GM23338 (cell line): ENCODE measurements around the gene PDE6A. TPM values are rescaled to one million over a fixed set of nuclear protein-coding genes. Genes with fewer than 3 reads are reported as not detected.

Experiments
- ATAC-seq: fragments of 200-7000 bp; cut with Tn5 transposase; 3 replicates; pipeline ENCODE4 v1.9.1; 2020
- DNase-seq: peaks from one replicate; pipeline ENCODE4 v3.0.0-alpha.2; 2015; ENCODE audit warnings: low spot score
- H2AFZ ChIP-seq: fragments of 200-600 bp; sonication (generic); 2 replicates; pipeline ENCODE4 v1.8.0; 2016; ENCODE audit warnings: antibody characterized with exemption, mild to moderate bottlenecking, moderate library complexity
- H3F3A ChIP-seq: fragments of 200-600 bp; sonication (generic); replicated peaks from 2 replicates; pipeline ENCODE4 v1.8.0; 2017; ENCODE audit warnings: antibody characterized with exemption, mixed run types, low read depth
- H3K27ac ChIP-seq: fragments of 200-600 bp; sonication (generic); 2 replicates; pipeline ENCODE4 v1.6.1; 2016; ENCODE audit warnings: low read depth
- H3K27me3 ChIP-seq: fragments of 200-600 bp; sonication (generic); 2 replicates; pipeline ENCODE4 v1.8.0; 2016; ENCODE audit warnings: mild to moderate bottlenecking, mixed run types, moderate library complexity; ENCODE audit not compliant: insufficient read depth
- H3K36me3 ChIP-seq: fragments of 200-600 bp; sonication (generic); 2 replicates; pipeline ENCODE4 v1.8.0; 2016; ENCODE audit warnings: mild to moderate bottlenecking; ENCODE audit not compliant: insufficient read depth
- H3K4me1 ChIP-seq: fragments of 200-600 bp; sonication (generic); 2 replicates; pipeline ENCODE4 v1.8.0; 2016; ENCODE audit warnings: mild to moderate bottlenecking, moderate library complexity; ENCODE audit not compliant: insufficient read depth
- H3K4me2 ChIP-seq: fragments of 200-600 bp; sonication (generic); 2 replicates; pipeline ENCODE4 v1.7.1; 2017; ENCODE audit warnings: mixed run types
- H3K4me3 ChIP-seq: fragments of 200-600 bp; sonication (generic); 2 replicates; pipeline ENCODE4 v1.6.1; 2016; ENCODE audit warnings: mixed run types
- H3K79me2 ChIP-seq: fragments of 200-600 bp; sonication (generic); replicated peaks from 2 replicates; pipeline ENCODE4 v1.8.0; 2017; ENCODE audit warnings: mild to moderate bottlenecking; ENCODE audit not compliant: insufficient read depth
- H3K9me2 ChIP-seq: fragments of 200-600 bp; sonication (generic); 2 replicates; pipeline ENCODE4 v1.8.0; 2017; ENCODE audit not compliant: insufficient read depth
- H4K20me1 ChIP-seq: fragments of 200-600 bp; sonication (generic); replicated peaks from 2 replicates; pipeline ENCODE4 v1.8.0; 2017; ENCODE audit warnings: mild to moderate bottlenecking; ENCODE audit not compliant: insufficient read depth
- H3K27ac Mint-ChIP-seq: 2 replicates; pipeline ENCODE4 v1.8.0; 2020; ENCODE audit warnings: inconsistent platforms, mild to moderate bottlenecking, moderate library complexity, mixed read lengths
- H3K27me3 Mint-ChIP-seq: 3 replicates; pipeline ENCODE4 v1.8.0; 2022; ENCODE audit warnings: low read depth, mild to moderate bottlenecking, moderate library complexity, mixed read lengths, inconsistent platforms; ENCODE audit not compliant: insufficient read depth, poor library complexity
- H3K36me3 Mint-ChIP-seq: 3 replicates; pipeline ENCODE4 v1.8.0; 2021; ENCODE audit warnings: low read depth, mild to moderate bottlenecking, inconsistent platforms, moderate library complexity, mixed read lengths
- H3K4me1 Mint-ChIP-seq: 3 replicates; pipeline ENCODE4 v1.8.0; 2020; ENCODE audit warnings: mild to moderate bottlenecking, inconsistent platforms, mixed read lengths
- H3K4me3 Mint-ChIP-seq: 3 replicates; pipeline ENCODE4 v1.8.0; 2021; ENCODE audit warnings: moderate library complexity, mild to moderate bottlenecking, inconsistent platforms, mixed read lengths
- H3K9me3 Mint-ChIP-seq: 3 replicates; pipeline ENCODE4 v1.8.0; 2020; ENCODE audit warnings: moderate library complexity, mild to moderate bottlenecking, inconsistent platforms, mixed read lengths
- CREB1 ChIP-seq: fragments of 250-450 bp; sonication (Bioruptor Pico); IDR thresholded peaks from 2 replicates; pipeline ENCODE4 v1.5.0; 2020; ENCODE audit warnings: low read depth, mild to moderate bottlenecking, moderate library complexity
- EZH2phosphoT487 ChIP-seq: fragments of 200-600 bp; sonication (generic); IDR thresholded peaks from one replicate; pipeline ENCODE4 v1.8.1; 2018; ENCODE audit warnings: antibody characterized with exemption; ENCODE audit not compliant: unreplicated experiment
- JUNB ChIP-seq: IDR thresholded peaks from one replicate; pipeline ENCODE4 v1.6.1; 2016; ENCODE audit warnings: antibody characterized with exemption; ENCODE audit not compliant: unreplicated experiment
- NANOG ChIP-seq: IDR thresholded peaks from 2 replicates; pipeline ENCODE4 v1.6.1; 2016; ENCODE audit warnings: antibody characterized with exemption, borderline replicate concordance
- POLR2AphosphoS5 ChIP-seq: IDR thresholded peaks from 2 replicates; pipeline ENCODE4 v1.6.1; 2016; ENCODE audit warnings: antibody characterized with exemption, low read depth
- STAT1 ChIP-seq: IDR thresholded peaks from one replicate; pipeline ENCODE4 v1.6.1; 2016; ENCODE audit warnings: antibody characterized with exemption; ENCODE audit not compliant: unreplicated experiment
- ZNF114 ChIP-seq: fragments of 250-450 bp; sonication (Bioruptor Pico); IDR thresholded peaks from 2 replicates; pipeline ENCODE4 v1.5.0; 2020; ENCODE audit warnings: mild to moderate bottlenecking, moderate library complexity
- ZNF331 ChIP-seq: fragments of 250-450 bp; sonication (Bioruptor Pico); IDR thresholded peaks from 2 replicates; pipeline ENCODE4 v1.5.0; 2020; ENCODE audit warnings: low read depth, mild to moderate bottlenecking, moderate library complexity
- polyA plus RNA-seq: library from polyadenylated mRNA; unstranded; fragments of >200 nt; fragmentation: Nextera tagmentation; extraction: Ambion mirVana; gene quantifications from 2 replicates; pipeline ENCODE4 v1.2.1, GENCODE V29; 2016
- total RNA-seq: library from RNA; depleted of rRNA; stranded (reverse); fragments of >200 nt; shearing (Covaris generic); gene quantifications from 2 replicates; pipeline ENCODE4 v1.2.3, GENCODE V29; 2014
- TF ChIP-seq, protein P1 (sequence below), 2 experiments: fragments of 200-600 bp in 1 of 2; sonication (generic) in 1 of 2; conservative IDR thresholded peaks; 2 replicates each; pipeline versions ENCODE4 v1.5.1 to v1.6.1; 2016 to 2017; ENCODE audit warnings: antibody characterized with exemption in 2 of 2, low read depth in 2 of 2, mild to moderate bottlenecking in 2 of 2, moderate library complexity in 1 of 2
- TF ChIP-seq, protein P2 (sequence below): IDR thresholded peaks from 2 replicates; pipeline ENCODE4 v1.6.1; 2016; ENCODE audit warnings: antibody characterized with exemption
- TF ChIP-seq, protein P3 (sequence below): fragments of 250-450 bp; sonication (Bioruptor Pico); IDR thresholded peaks from 2 replicates; pipeline ENCODE4 v1.5.0; 2020; ENCODE audit warnings: mild to moderate bottlenecking, moderate library complexity

Gene PDE6A
- total and polyA plus RNA-seq, 2 experiments from 2014 or later = 0.08 TPM; not detected in 1

DNA sequence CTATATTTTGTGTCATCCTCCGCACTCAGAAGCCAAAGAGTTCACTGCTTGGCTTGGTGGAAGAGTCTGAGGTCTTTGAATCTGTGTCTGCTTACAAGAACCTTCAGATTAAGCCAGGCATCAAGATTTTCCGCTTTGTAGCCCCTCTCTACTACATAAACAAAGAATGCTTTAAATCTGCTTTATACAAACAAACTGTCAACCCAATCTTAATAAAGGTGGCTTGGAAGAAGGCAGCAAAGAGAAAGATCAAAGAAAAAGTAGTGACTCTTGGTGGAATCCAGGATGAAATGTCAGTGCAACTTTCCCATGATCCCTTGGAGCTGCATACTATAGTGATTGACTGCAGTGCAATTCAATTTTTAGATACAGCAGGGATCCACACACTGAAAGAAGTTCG, 36.6 kb upstream of the PDE6A start:
- Mint-ChIP-seq H3K4me1 (no peaks in the 10 kb centered on the region), H3K4me3 (no peak overlapping the region), H3K36me3 (no peaks in the 10 kb centered on the region), H3K27me3 (no peaks in the 10 kb centered on the region), H3K9me3 (no peaks in the 10 kb centered on the region), H3K27ac (no peak overlapping the region)
- DNase-seq (no peak), ATAC-seq (no peak)
- Histone ChIP-seq H3K79me2 (no peaks in the 10 kb centered on the region), H3K4me1 (no peaks in the 10 kb centered on the region), H2AFZ (no peak overlapping the region), H4K20me1 (no peaks in the 10 kb centered on the region), H3K36me3 (no peaks in the 10 kb centered on the region), H3K9me2 (no peaks in the 10 kb centered on the region), H3K4me2 (no peak overlapping the region), H3F3A (no peaks in the 10 kb centered on the region), H3K27ac (no peak overlapping the region), H3K4me3 (no peak overlapping the region), H3K27me3 (no peaks in the 10 kb centered on the region)
- no peak for TF ChIP-seq JUNB
- no peak for TF ChIP-seq ZNF331
- TF ChIP-seq POLR2AphosphoS5 = no peak
- TF ChIP-seq CREB1 (CRISPR knock-in tag) = no peak
- no peak for TF ChIP-seq STAT1
- TF ChIP-seq NANOG = no peak
- TF ChIP-seq, protein P1, sequence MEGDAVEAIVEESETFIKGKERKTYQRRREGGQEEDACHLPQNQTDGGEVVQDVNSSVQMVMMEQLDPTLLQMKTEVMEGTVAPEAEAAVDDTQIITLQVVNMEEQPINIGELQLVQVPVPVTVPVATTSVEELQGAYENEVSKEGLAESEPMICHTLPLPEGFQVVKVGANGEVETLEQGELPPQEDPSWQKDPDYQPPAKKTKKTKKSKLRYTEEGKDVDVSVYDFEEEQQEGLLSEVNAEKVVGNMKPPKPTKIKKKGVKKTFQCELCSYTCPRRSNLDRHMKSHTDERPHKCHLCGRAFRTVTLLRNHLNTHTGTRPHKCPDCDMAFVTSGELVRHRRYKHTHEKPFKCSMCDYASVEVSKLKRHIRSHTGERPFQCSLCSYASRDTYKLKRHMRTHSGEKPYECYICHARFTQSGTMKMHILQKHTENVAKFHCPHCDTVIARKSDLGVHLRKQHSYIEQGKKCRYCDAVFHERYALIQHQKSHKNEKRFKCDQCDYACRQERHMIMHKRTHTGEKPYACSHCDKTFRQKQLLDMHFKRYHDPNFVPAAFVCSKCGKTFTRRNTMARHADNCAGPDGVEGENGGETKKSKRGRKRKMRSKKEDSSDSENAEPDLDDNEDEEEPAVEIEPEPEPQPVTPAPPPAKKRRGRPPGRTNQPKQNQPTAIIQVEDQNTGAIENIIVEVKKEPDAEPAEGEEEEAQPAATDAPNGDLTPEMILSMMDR (conservative IDR thresholded peaks at IDR 0.05; ENCODE audit: low read depth in 2 of 2) = no peak
- TF ChIP-seq, protein P2, sequence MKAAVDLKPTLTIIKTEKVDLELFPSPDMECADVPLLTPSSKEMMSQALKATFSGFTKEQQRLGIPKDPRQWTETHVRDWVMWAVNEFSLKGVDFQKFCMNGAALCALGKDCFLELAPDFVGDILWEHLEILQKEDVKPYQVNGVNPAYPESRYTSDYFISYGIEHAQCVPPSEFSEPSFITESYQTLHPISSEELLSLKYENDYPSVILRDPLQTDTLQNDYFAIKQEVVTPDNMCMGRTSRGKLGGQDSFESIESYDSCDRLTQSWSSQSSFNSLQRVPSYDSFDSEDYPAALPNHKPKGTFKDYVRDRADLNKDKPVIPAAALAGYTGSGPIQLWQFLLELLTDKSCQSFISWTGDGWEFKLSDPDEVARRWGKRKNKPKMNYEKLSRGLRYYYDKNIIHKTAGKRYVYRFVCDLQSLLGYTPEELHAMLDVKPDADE = no peak

DNA sequence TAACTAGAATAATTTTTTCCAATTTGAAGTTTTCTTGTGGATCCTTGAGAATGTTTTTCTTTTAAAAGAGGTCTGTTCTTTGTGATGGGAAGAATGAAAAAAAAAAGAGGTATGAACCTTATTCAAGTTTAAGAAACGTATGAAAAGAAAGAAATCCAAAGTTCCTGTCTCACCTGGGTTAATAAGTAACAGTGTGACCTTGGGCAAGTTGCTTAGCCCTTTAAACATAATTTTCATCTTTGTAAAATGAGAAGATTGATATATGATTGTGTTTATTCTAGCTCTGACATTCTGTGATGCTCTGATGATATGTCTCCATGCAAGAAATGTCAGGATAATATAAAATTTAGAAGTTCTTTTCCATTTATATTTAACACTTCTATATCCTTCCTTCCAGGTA, 35.3 kb upstream of the PDE6A start:
- Mint-ChIP-seq H3K36me3 (no peaks in the 10 kb centered on the region), H3K4me3 (no peak overlapping the region), H3K4me1 (no peaks in the 10 kb centered on the region), H3K9me3 (no peaks in the 10 kb centered on the region), H3K27me3 (no peaks in the 10 kb centered on the region), H3K27ac (no peak overlapping the region)
- Histone ChIP-seq H3K4me1 (no peaks in the 10 kb centered on the region), H3K9me2 (no peaks in the 10 kb centered on the region), H4K20me1 (0 out of 2 replicates have a peak, but pooled peaks cover 4% of the 10 kb centered on the region), H3K4me3 (no peak overlapping the region), H3F3A (no peaks in the 10 kb centered on the region), H3K4me2 (no peak overlapping the region), H2AFZ (no peak overlapping the region), H3K27ac (no peak overlapping the region), H3K27me3 (no peaks in the 10 kb centered on the region), H3K79me2 (no peaks in the 10 kb centered on the region), H3K36me3 (no peaks in the 10 kb centered on the region)
- ATAC-seq = no peak
- no peak for DNase-seq
- TF ChIP-seq, protein P3, sequence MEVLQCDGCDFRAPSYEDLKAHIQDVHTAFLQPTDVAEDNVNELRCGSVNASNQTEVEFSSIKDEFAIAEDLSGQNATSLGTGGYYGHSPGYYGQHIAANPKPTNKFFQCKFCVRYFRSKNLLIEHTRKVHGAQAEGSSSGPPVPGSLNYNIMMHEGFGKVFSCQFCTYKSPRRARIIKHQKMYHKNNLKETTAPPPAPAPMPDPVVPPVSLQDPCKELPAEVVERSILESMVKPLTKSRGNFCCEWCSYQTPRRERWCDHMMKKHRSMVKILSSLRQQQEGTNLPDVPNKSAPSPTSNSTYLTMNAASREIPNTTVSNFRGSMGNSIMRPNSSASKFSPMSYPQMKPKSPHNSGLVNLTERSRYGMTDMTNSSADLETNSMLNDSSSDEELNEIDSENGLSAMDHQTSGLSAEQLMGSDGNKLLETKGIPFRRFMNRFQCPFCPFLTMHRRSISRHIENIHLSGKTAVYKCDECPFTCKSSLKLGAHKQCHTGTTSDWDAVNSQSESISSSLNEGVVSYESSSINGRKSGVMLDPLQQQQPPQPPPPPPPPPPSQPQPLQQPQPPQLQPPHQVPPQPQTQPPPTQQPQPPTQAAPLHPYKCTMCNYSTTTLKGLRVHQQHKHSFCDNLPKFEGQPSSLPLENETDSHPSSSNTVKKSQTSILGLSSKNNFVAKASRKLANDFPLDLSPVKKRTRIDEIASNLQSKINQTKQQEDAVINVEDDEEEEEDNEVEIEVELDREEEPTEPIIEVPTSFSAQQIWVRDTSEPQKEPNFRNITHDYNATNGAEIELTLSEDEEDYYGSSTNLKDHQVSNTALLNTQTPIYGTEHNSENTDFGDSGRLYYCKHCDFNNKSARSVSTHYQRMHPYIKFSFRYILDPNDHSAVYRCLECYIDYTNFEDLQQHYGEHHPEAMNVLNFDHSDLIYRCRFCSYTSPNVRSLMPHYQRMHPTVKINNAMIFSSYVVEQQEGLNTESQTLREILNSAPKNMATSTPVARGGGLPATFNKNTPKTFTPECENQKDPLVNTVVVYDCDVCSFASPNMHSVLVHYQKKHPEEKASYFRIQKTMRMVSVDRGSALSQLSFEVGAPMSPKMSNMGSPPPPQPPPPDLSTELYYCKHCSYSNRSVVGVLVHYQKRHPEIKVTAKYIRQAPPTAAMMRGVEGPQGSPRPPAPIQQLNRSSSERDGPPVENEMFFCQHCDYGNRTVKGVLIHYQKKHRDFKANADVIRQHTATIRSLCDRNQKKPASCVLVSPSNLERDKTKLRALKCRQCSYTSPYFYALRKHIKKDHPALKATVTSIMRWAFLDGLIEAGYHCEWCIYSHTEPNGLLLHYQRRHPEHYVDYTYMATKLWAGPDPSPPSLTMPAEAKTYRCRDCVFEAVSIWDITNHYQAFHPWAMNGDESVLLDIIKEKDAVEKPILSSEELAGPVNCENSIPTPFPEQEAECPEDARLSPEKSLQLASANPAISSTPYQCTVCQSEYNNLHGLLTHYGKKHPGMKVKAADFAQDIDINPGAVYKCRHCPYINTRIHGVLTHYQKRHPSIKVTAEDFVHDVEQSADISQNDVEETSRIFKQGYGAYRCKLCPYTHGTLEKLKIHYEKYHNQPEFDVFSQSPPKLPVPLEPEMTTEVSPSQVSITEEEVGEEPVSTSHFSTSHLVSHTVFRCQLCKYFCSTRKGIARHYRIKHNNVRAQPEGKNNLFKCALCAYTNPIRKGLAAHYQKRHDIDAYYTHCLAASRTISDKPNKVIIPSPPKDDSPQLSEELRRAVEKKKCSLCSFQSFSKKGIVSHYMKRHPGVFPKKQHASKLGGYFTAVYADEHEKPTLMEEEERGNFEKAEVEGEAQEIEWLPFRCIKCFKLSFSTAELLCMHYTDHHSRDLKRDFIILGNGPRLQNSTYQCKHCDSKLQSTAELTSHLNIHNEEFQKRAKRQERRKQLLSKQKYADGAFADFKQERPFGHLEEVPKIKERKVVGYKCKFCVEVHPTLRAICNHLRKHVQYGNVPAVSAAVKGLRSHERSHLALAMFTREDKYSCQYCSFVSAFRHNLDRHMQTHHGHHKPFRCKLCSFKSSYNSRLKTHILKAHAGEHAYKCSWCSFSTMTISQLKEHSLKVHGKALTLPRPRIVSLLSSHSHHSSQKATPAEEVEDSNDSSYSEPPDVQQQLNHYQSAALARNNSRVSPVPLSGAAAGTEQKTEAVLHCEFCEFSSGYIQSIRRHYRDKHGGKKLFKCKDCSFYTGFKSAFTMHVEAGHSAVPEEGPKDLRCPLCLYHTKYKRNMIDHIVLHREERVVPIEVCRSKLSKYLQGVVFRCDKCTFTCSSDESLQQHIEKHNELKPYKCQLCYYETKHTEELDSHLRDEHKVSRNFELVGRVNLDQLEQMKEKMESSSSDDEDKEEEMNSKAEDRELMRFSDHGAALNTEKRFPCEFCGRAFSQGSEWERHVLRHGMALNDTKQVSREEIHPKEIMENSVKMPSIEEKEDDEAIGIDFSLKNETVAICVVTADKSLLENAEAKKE = no peak
- TF ChIP-seq JUNB (no peak), ZNF331 (no peak), STAT1 (no peak), NANOG (no peak), ZNF114 (CRISPR knock-in tag) (no peak), CREB1 (CRISPR knock-in tag) (no peak), EZH2phosphoT487 (no peak)
- TF ChIP-seq, protein P1 (conservative IDR thresholded peaks at IDR 0.05; ENCODE audit: low read depth in 2 of 2) = no peak
